BE2C (cell line): ENCODE measurements around the gene FGF19.

Experiments used
- DNase-seq: peaks from one replicate; pipeline ENCODE4 v3.0.0-alpha.2; 2020
- H3K27me3 ChIP-seq: fragments of 250-450 bp; sonication (Bioruptor Pico); 2 replicates; pipeline ENCODE4 v1.5.1; 2020; ENCODE audit warnings: mild to moderate bottlenecking
- H3K36me3 ChIP-seq: fragments of 250-450 bp; sonication (Bioruptor Pico); 2 replicates; pipeline ENCODE4 v1.5.1; 2020; ENCODE audit warnings: mild to moderate bottlenecking
- H3K4me1 ChIP-seq: fragments of 250-450 bp; sonication (Bioruptor Pico); 2 replicates; pipeline ENCODE4 v1.5.1; 2020
- H3K4me3 ChIP-seq: 2 replicates; pipeline ENCODE4 v1.5.1; 2011; ENCODE audit warnings: low read depth, low read length
- H3K9me3 ChIP-seq: fragments of 250-450 bp; sonication (Bioruptor Pico); 2 replicates; pipeline ENCODE4 v1.5.1; 2020
- CTCF ChIP-seq: IDR thresholded peaks from 2 replicates; pipeline ENCODE4 v1.5.1; 2012; ENCODE audit warnings: mild to moderate bottlenecking, low read depth, low read length

Gene FGF19

DNA sequence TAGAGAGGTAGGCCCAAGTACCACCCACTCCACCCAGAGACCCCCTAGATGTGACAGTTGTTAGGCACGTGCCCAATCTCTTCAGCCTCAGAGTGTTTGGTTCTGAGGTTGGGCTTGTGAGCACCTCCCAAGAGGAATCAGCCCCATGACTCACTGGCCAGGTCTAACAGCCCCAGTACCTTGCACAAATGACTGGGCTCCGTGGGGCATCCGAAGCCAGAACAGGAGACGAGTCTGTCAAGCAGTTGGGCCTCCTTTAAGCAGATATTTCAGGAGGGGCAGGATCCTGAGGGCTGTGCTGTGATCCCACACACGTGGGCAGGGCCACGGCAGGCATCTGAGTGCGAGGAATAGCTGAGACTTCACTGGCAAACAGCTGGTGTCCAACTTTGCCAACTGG lies 29.1 kb upstream of the FGF19 start:
- H3K36me3 ChIP-seq, result no peaks in the 10 kb centered on the region
- H3K9me3 ChIP-seq, result no peaks in the 10 kb centered on the region; the same call in 1 of the 2 replicates
- H3K27me3 ChIP-seq, result peaks cover 3% of the 10 kb centered on the region; the same call in 1 of the 2 replicates
- H3K4me1 ChIP-seq, result no peaks in the 10 kb centered on the region
- DNase-seq, result no peak
- TF ChIP-seq CTCF, result no peak
- no peak overlapping the region for H3K4me3 ChIP-seq

- H3K36me3 ChIP-seq, result no peaks in the 10 kb centered on the region
Observed at GRCh38 chr11:69731110-69731509, 27.3 kb upstream of the FGF19 start.

DNA sequence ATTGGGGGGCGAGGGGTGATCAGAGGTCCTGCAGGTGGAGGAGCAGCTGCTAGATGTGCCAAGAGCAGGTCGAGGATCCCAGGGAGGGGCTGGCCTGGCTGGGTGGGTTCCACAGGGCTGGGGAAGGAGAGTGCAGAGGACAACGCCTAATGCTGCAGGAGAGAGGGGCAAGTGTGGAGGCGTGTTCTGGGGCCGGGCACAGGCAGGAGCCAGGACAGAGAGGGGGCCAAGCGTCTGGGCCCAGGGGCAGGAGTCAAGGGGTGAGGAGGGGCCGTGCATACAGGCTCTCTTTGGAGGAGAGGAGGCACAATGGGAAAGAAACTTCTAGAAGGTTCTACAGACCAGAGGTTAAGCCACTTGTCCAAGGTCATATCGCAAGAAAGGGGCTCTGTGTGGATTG lies 26.7 kb upstream of the FGF19 start:
- no peak for TF ChIP-seq CTCF
- Histone ChIP-seq H3K4me3 (no peak overlapping the region), H3K9me3 (no peaks in the 10 kb centered on the region; the same call in 1 of the 2 replicates), H3K4me1 (no peaks in the 10 kb centered on the region), H3K36me3 (no peaks in the 10 kb centered on the region), H3K27me3 (no peaks in the 10 kb centered on the region)
- DNase-seq, result no peak

More at GRCh38 chr11:69731110-69731509, 27.3 kb upstream of the FGF19 start:
- no peak for DNase-seq
- no peak for TF ChIP-seq CTCF
- Histone ChIP-seq H3K4me1 (no peaks in the 10 kb centered on the region), H3K9me3 (no peaks in the 10 kb centered on the region; the same call in 1 of the 2 replicates), H3K4me3 (no peak overlapping the region), H3K27me3 (no peaks in the 10 kb centered on the region; the same call in 1 of the 2 replicates)

- Histone ChIP-seq H3K9me3 (no peaks in the 10 kb centered on the region; the same call in 1 of the 2 replicates), H3K4me3 (no peak overlapping the region), H3K36me3 (no peaks in the 10 kb centered on the region), H3K27me3 (no peaks in the 10 kb centered on the region; the same call in 1 of the 2 replicates), H3K4me1 (no peaks in the 10 kb centered on the region)
- no peak for TF ChIP-seq CTCF
- DNase-seq, result no peak
Observed at GRCh38 chr11:69729252-69729651, 25.4 kb upstream of the FGF19 start.

DNA sequence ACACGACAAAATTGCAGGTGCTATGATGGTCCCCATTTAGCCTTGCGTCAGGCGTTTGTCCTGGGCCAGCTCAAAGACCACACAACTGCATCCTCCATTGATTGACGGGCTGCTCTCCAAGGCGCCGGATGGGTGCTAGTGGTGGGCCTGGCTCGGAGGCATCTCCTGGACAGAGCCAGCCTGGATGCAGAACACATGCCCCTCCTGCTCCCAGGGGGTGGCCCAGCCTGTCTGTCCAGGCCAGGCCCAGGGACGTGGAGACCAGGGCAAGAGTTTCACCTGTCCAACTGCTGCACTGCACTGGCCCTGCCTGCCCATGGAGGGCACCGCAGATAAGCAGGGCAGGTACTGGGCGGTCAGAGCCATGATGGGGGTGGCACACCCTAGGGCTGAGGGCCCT lies 23.4 kb upstream of the FGF19 start:
- H3K4me3 ChIP-seq, result no peak overlapping the region
- no peaks in the 10 kb centered on the region; the same call in 1 of the 2 replicates for H3K27me3 ChIP-seq
- no peaks in the 10 kb centered on the region for H3K4me1 ChIP-seq
- no peaks in the 10 kb centered on the region for H3K9me3 ChIP-seq
- no peak for TF ChIP-seq CTCF
- no peak for DNase-seq
- no peaks in the 10 kb centered on the region for H3K36me3 ChIP-seq

- TF ChIP-seq CTCF, result no peak
- H3K36me3 ChIP-seq, result no peaks in the 10 kb centered on the region
- H3K4me3 ChIP-seq, result no peak overlapping the region
- H3K4me1 ChIP-seq, result no peaks in the 10 kb centered on the region
- H3K27me3 ChIP-seq, result no peaks in the 10 kb centered on the region; the same call in 1 of the 2 replicates
- H3K9me3 ChIP-seq, result no peaks in the 10 kb centered on the region
- no peak for DNase-seq
Observed at GRCh38 chr11:69726481-69726880, 22.7 kb upstream of the FGF19 start.
